Stimulated activated CD4-positive, alpha-beta T cell treated with anti-CD3 and anti-CD28 coated beads, Interleukin-2, amount 100 ng/mL, for 4 hours (primary cell): Measurements from ENCODE around the gene PAQR4.

Experiments
- DNase-seq: peaks from one replicate; pipeline ENCODE4 v3.0.0-alpha.2; 2020; ENCODE audit warnings: low read depth

PAQR4 gene

DNA sequence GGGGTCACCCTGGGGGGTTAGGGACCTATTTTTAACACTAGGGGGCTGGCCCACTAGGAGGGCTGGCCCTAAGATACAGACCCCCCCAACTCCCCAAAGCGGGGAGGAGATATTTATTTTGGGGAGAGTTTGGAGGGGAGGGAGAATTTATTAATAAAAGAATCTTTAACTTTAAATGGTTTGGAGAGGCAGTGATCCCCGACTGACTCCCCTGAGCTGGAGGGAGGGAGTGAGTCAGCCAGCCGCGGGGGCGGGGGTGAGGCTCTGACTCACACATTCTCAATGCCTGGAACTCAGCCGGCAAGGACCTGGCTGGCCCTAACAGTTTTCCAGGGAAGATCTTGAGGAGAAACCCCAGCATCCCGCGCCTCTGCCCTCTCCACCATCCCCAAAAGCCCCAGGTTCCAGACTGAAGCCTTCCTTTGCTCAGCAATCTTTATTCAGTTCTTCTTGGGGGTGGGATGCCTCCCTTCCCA, 53.1 kb downstream of the PAQR4 start:
- DNase-seq = peak; percentile 91

DNA sequence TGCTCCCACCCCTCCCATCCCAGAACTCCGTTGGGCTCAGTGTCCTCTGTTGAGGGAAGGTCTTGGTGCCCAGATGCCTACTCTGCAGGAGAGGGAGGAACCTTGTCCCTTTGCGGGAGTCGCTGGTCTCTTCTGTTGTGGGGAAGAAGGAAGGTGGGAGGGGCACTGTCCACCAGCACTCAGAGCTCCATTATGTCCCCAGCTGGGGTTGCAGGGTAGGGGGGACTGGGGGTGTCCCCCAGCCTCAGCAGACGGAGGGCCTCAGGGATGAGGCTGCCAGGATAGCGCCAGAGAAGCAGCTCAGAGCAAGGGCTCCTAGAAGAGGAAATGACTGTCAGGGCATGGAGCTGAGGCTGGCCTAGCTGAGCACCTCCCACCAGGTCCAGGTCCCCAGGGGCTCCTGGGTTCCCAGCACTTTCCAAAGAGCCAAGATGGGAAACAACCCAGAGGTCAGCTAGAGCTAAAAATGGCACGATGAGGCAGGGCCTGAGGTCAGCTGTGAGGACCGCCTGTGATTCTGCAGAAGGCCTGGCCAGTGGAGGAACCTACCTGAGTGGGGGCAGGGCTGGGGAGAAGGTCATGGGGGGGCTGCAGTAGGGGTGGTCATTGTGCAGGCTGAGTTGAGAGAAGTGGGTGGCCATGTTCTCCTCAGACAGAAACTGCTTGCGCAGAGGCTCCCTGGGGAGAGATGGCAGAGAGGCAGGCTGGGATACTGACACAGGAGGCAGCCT, 53.7 kb downstream of the PAQR4 start:
- no peak for DNase-seq
